Measurements from ENCODE around the gene SNX5. TPM values are rescaled to one million over a fixed set of nuclear protein-coding genes. Genes with fewer than 3 reads are reported as not detected.

The SNX5 gene
- total RNA-seq, 2 experiments from 2014 or later: 204 to 274 TPM

DNA sequence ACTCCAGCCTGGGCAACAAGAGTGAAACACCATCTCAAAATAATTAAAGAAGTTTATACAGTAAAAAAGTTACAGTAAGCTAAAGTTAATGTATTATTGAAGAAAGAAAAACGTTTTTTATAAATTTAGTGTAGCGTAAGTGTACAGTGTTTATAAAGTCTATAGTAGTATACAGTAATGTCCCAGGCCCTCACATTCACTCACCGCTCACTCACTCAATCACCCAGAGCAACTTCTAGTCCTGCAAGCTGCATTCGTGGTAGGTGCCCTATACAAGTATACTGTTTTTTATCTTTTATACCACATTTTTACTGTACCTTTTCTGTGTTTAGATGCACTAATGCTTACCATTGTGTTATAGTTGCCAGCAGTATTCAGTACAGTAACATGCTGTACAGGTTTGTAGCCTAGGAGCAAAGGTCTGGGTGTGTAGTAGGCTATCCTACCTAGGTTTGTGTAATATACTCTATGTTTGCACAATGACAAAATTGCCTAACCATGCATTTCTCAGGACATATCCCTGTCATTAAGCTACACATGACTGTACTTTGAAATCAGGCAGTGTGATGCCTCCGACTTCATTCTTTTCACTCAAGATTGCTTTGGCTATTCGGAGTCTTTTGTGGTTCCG is 16.9 kb upstream of the SNX5 start:
- TF ChIP-seq, protein P1, sequence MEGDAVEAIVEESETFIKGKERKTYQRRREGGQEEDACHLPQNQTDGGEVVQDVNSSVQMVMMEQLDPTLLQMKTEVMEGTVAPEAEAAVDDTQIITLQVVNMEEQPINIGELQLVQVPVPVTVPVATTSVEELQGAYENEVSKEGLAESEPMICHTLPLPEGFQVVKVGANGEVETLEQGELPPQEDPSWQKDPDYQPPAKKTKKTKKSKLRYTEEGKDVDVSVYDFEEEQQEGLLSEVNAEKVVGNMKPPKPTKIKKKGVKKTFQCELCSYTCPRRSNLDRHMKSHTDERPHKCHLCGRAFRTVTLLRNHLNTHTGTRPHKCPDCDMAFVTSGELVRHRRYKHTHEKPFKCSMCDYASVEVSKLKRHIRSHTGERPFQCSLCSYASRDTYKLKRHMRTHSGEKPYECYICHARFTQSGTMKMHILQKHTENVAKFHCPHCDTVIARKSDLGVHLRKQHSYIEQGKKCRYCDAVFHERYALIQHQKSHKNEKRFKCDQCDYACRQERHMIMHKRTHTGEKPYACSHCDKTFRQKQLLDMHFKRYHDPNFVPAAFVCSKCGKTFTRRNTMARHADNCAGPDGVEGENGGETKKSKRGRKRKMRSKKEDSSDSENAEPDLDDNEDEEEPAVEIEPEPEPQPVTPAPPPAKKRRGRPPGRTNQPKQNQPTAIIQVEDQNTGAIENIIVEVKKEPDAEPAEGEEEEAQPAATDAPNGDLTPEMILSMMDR (conservative IDR thresholded peaks at IDR 0.05; ENCODE audit: low read length): no peak
- TF ChIP-seq EZH2phosphoT487 (IDR thresholded peaks at IDR 0.05; ENCODE audit: borderline replicate concordance, low read depth, low read length): no peak
- H3K9me3 ChIP-seq (ENCODE audit: low read length): no peaks in the 10 kb centered on the region
- no peak overlapping the region for H2AFZ ChIP-seq (ENCODE audit: low read length)
- peaks cover 72% of the 10 kb centered on the region for H3K79me2 ChIP-seq (ENCODE audit: insufficient read depth, low read depth, low read length)
- H3K27ac ChIP-seq (ENCODE audit: low read depth, low read length, poor library complexity, severe bottlenecking): no peak overlapping the region
- POLR2A ChIA-PET: interaction anchor here (0.6 kb wide), 1 partner anchor 10 kb away, joined by 4 read pairs; no protein-coding TSS in a partner anchor
- H4K20me1 ChIP-seq (ENCODE audit: insufficient read depth, low read length): 0 out of 2 replicates have a peak, but pooled peaks cover 15% of the 10 kb centered on the region
- no peak overlapping the region for H3K4me3 ChIP-seq (ENCODE audit: low read depth, low read length, poor library complexity, severe bottlenecking)
- no TSS peak for BruUV-seq (replicated peaks)
- DNase-seq (ENCODE audit: low spot score): no peak
- CTCF ChIA-PET (ENCODE audit: unreplicated experiment): no interaction called here
- H3K4me2 ChIP-seq (ENCODE audit: low read length): no peak overlapping the region
- no peaks in the 10 kb centered on the region for H3K9me2 ChIP-seq (ENCODE audit: insufficient read depth, low read length)
- intact Hi-C loops (cut with micrococcal nuclease; ENCODE audit: unreplicated experiment): no loop called here
- H3K4me1 ChIP-seq (ENCODE audit: insufficient read depth, low read length, poor library complexity, severe bottlenecking): no peaks in the 10 kb centered on the region
- peaks cover 96% of the 10 kb centered on the region for H3K36me3 ChIP-seq (ENCODE audit: insufficient read depth, low read length)

DNA sequence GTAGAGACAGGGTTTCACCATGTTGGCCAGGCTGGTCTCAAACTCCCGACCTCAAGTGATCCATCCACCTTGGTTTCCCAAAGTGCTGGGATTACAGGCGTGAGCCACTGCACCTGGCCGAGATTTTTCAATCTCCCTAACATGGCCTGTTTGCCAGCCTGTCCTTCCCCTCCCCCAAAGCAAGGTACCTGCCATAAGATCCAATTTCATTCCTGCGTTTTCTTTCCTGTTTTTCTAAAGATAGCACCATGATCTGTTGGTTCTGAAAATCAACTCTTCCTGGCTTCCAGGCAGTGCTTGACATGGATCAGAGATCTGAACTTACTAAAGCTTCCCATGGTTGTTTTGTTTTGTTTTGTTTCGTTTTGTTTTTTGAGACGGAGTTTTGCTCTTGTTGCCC is 7.7 kb upstream of the SNX5 start:
- intact Hi-C loops (cut with micrococcal nuclease; ENCODE audit: unreplicated experiment): no loop called here
- no peak overlapping the region for H3K27ac ChIP-seq (ENCODE audit: low read depth, low read length, poor library complexity, severe bottlenecking)
- H3K79me2 ChIP-seq (ENCODE audit: insufficient read depth, low read depth, low read length): peaks cover 80% of the 10 kb centered on the region
- H3K36me3 ChIP-seq (ENCODE audit: insufficient read depth, low read length): peaks cover 86% of the 10 kb centered on the region
- H3K4me1 ChIP-seq (ENCODE audit: insufficient read depth, low read length, poor library complexity, severe bottlenecking): peaks cover 18% of the 10 kb centered on the region
- no peaks in the 10 kb centered on the region for H3K9me2 ChIP-seq (ENCODE audit: insufficient read depth, low read length)
- ChIA-PET POLR2A (interaction anchor here (0.6 to 1.4 kb wide), 2 partner anchors 14 to 380 kb away, joined by 3 read pairs; no protein-coding TSS in a partner anchor), CTCF (ENCODE audit: unreplicated experiment) (no interaction called here)
- H3K4me3 ChIP-seq (ENCODE audit: low read depth, low read length, poor library complexity, severe bottlenecking): no peak overlapping the region
- BruUV-seq (replicated peaks): no TSS peak
- no peak for DNase-seq (ENCODE audit: low spot score)
- no peaks in the 10 kb centered on the region for H3K9me3 ChIP-seq (ENCODE audit: low read length)
- H4K20me1 ChIP-seq (ENCODE audit: insufficient read depth, low read length): peaks cover 5% of the 10 kb centered on the region; the same call in 1 of the 2 replicates
- no peak for TF ChIP-seq EZH2phosphoT487 (IDR thresholded peaks at IDR 0.05; ENCODE audit: borderline replicate concordance, low read depth, low read length)
- TF ChIP-seq, protein P1 (conservative IDR thresholded peaks at IDR 0.05; ENCODE audit: low read length): no peak
- H3K4me2 ChIP-seq (ENCODE audit: low read length): no peak overlapping the region
- H2AFZ ChIP-seq (ENCODE audit: low read length): no peak overlapping the region

- H3K9me3 ChIP-seq (ENCODE audit: low read length): no peaks in the 10 kb centered on the region
- peaks cover 78% of the 10 kb centered on the region for H3K36me3 ChIP-seq (ENCODE audit: insufficient read depth, low read length)
- peaks cover 22% of the 10 kb centered on the region; the same call in 1 of the 2 replicates for H4K20me1 ChIP-seq (ENCODE audit: insufficient read depth, low read length)
- DNase-seq (ENCODE audit: low spot score): no peak
- H3K4me2 ChIP-seq (ENCODE audit: low read length): peak overlapping the region; percentile 94
- CTCF ChIA-PET (ENCODE audit: unreplicated experiment): no interaction called here
- H3K4me1 ChIP-seq (ENCODE audit: insufficient read depth, low read length, poor library complexity, severe bottlenecking): peaks cover 18% of the 10 kb centered on the region
- H3K27ac ChIP-seq (ENCODE audit: low read depth, low read length, poor library complexity, severe bottlenecking): peak overlapping the region; percentile 95
- H3K79me2 ChIP-seq (ENCODE audit: insufficient read depth, low read depth, low read length): peaks cover 94% of the 10 kb centered on the region
- no peak overlapping the region for H2AFZ ChIP-seq (ENCODE audit: low read length)
- POLR2A ChIA-PET: interaction anchor here (1.4 to 3.9 kb wide), 5 partner anchors 10 to 28 kb away, joined by 3 to 28 read pairs (median 13); no protein-coding TSS in a partner anchor
- intact Hi-C loops (cut with micrococcal nuclease; ENCODE audit: unreplicated experiment): loop anchor here (2.0 kb wide), 1 partner anchor 15 kb away; no protein-coding TSS in a partner anchor
- TF ChIP-seq EZH2phosphoT487 (IDR thresholded peaks at IDR 0.05; ENCODE audit: borderline replicate concordance, low read depth, low read length): no peak
- TF ChIP-seq, protein P1 (conservative IDR thresholded peaks at IDR 0.05; ENCODE audit: low read length): no peak
- no peaks in the 10 kb centered on the region for H3K9me2 ChIP-seq (ENCODE audit: insufficient read depth, low read length)
- H3K4me3 ChIP-seq (ENCODE audit: low read depth, low read length, poor library complexity, severe bottlenecking): peak overlapping the region; percentile 97
- no TSS peak for BruUV-seq (replicated peaks)
Measured at GRCh38 chr20:17972121-17972520, 3.5 kb upstream of the SNX5 start.

All from OCI-LY7 (cell line).